ENCODE measurements around the gene DPEP1.
"Not testable (repeated sequence)": the region's sequence is repeated elsewhere in the genome, so short reads cannot be mapped to it uniquely, and the experiment has no call there.

The DPEP1 gene

DNA sequence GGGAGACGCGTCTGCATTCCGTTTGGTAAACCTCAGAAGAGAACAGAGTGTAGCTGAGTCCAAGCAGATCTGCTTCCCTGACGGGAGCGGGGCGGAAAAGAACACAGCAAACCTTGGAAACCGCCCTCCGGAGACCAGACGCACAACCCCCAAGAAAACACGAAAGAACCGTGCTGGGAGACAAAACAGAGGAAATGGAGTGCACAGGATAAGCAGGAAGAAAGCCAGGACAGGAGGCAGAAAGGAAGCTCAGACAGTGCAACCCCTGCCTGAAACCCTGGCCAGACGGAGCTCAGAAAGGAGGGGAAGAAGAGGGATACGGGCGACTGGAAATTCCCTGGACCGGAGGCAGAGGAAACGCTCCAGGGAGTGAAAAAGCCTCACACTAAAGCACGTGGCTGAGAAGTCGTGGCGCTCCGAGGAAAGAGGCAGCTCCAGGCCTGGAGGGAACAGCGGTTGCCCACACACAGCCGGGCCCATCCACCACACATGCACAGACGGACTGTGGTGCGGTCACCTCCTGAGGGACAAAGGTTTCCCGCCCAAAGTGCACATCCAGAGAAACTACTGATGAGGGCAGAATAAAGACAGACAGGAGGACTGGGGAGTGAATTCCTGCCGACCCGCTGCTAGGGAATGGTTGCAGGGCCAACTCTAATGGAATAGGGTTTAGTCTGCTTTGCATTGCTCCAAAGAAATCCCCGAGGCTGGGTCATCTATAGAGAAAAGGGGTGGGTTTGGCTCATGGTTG, 10.2 kb downstream of the DPEP1 start:
- TF ChIP-seq, protein P1, sequence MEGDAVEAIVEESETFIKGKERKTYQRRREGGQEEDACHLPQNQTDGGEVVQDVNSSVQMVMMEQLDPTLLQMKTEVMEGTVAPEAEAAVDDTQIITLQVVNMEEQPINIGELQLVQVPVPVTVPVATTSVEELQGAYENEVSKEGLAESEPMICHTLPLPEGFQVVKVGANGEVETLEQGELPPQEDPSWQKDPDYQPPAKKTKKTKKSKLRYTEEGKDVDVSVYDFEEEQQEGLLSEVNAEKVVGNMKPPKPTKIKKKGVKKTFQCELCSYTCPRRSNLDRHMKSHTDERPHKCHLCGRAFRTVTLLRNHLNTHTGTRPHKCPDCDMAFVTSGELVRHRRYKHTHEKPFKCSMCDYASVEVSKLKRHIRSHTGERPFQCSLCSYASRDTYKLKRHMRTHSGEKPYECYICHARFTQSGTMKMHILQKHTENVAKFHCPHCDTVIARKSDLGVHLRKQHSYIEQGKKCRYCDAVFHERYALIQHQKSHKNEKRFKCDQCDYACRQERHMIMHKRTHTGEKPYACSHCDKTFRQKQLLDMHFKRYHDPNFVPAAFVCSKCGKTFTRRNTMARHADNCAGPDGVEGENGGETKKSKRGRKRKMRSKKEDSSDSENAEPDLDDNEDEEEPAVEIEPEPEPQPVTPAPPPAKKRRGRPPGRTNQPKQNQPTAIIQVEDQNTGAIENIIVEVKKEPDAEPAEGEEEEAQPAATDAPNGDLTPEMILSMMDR (conservative IDR thresholded peaks at IDR 0.05; ENCODE audit: low read depth) = no peak
- POLR2A ChIA-PET (ENCODE audit: low non-redundant PET) = no interaction called here

DNA sequence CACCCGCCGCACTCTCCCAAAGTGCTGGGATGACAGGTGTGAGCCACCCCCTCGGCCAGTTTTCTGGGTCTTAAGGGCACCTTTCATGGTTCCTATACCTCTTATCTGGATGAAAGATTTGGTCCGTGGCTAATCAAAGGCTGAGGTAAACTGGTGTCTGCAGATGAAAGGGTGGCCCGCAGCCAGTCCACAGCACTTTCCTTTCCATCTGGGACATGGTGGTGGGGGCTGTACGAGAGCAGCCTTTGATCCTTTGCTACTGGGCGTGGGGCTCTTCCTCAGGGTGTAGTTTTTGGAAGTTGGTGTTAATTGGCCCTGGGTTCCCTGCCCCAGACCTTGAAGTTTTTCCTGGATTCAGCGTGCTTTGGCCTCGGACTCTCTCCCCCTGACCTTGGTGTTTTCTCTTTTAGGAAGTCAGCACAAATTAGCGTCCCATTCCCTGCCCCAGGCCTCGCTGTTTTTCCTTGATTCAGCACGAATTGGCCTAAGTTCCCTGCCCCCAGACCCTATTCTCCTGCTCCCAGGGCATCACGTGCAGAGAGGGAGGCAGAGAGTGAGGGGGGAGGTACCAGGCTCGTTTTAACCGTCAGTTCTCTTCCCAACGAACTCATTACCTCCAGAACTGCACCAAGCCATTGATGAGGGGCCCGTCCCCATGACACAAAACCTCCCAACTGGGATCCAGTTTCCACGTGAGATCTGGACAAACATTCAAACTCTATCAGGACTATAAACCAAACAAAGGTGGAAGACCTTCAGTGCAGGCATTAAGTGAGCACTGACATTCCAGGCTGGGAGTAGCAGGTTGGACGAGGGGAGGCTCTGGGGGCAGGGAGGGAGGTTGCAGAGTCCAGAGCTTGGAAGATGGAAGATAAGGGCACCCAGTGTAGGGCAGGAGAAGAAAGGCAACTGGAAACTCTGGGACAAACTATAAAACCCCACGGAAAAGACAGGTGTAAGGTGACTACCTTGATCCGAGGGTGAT, 11.6 kb downstream of the DPEP1 start:
- TF ChIP-seq, protein P1 (conservative IDR thresholded peaks at IDR 0.05; ENCODE audit: low read depth) = no peak
- CTCF ChIA-PET = no interaction called here
- POLR2A ChIA-PET (ENCODE audit: low non-redundant PET) = no interaction called here
- H3K27ac ChIP-seq = no peak overlapping the region
- DNase-seq (ENCODE audit: low spot score) = no peak

More for the DNA sequence above, 10.2 kb downstream of the DPEP1 start:
- CTCF ChIA-PET = interaction anchor here (0.8 kb wide), 1 partner anchor 10 kb away, joined by 4 read pairs; no protein-coding TSS in a partner anchor
- DNase-seq (ENCODE audit: low spot score) = no peak
- H3K27ac ChIP-seq = peak overlapping the region; percentile 31

DNA sequence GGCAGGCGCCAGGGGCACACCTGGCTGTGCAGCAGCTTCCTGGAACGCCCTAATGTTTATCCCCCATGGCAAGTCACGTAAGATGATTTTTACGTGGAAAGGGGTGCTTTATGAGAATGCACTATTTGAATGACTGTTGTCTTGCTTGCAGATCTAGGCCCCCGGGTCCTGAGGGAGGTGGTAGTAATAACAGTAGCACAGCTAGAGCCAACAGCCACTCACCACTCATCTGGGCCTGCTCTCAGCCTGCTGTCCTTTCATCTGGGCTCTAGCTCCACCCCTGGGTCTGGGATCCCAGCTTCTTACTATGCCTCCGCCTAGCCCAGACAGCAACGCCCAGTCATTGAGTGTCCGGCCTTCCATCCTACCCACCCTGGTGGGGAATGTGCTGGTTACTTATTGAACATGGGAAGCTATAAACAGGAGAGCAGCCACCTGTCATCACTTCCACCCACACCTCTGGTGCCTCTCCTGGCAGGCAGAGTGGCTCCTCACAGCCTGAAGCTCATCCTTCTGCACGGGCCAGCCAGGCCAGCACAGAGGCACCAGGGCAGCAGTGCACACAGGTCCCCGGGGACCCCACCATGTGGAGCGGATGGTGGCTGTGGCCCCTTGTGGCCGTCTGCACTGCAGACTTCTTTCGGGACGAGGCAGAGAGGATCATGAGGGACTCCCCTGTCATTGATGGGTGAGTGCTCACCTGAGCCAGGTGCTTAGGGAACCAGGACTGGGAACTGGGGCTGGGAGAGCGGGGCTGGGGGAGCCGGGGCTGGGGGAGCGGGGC, 16.6 kb downstream of the DPEP1 start:
- CTCF ChIA-PET = interaction anchor here (0.6 to 1.0 kb wide), 3 partner anchors 20 to 41 kb away, joined by 3 to 8 read pairs (median 4); no protein-coding TSS in a partner anchor
- H3K27ac ChIP-seq = no peak overlapping the region
- POLR2A ChIA-PET (ENCODE audit: low non-redundant PET) = no interaction called here
- TF ChIP-seq, protein P1 (conservative IDR thresholded peaks at IDR 0.05; ENCODE audit: low read depth) = no peak
- no peak for DNase-seq (ENCODE audit: low spot score)

DNA sequence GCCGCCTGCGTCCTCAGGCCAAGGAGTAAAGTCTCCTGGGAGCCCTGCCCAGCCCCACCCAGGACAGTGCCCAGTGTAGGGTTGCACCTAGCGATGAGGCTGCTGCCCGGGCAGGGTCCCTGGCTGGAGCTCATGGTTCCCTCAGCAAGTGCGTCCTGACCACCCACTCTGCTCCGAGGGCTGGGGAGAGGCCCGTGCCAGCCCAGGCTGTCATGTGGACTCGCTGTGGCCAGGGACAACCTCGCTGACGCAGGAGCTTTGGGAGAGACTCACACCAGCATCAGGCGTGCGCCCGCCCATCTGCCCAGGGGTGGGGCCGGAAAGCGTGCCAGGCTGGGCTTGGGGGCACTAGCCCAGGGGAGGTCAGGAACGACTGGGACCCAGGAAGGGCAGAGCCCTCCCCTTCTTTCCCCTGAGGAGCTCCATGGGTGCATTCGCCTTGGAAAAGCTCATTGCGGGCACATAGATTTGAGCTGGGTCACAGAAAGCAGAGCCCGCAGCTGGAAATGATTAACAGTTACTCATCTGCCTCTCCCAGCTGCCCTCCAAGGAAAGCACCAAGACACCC, 19.7 kb downstream of the DPEP1 start:
- DNase-seq (ENCODE audit: low spot score) = peak; percentile 78
- ChIA-PET CTCF (interaction anchor here (0.6 to 1.6 kb wide), 7 partner anchors 8 to 755 kb away, joined by 3 to 8 read pairs (median 4); no protein-coding TSS in a partner anchor), POLR2A (ENCODE audit: low non-redundant PET) (interaction anchor here (0.9 kb wide), 1 partner anchor 33 kb away, joined by 4 read pairs; no protein-coding TSS in a partner anchor)
- TF ChIP-seq, protein P1 (conservative IDR thresholded peaks at IDR 0.05; ENCODE audit: low read depth) = no peak
- H3K27ac ChIP-seq = peak overlapping the region; percentile 88

DNA sequence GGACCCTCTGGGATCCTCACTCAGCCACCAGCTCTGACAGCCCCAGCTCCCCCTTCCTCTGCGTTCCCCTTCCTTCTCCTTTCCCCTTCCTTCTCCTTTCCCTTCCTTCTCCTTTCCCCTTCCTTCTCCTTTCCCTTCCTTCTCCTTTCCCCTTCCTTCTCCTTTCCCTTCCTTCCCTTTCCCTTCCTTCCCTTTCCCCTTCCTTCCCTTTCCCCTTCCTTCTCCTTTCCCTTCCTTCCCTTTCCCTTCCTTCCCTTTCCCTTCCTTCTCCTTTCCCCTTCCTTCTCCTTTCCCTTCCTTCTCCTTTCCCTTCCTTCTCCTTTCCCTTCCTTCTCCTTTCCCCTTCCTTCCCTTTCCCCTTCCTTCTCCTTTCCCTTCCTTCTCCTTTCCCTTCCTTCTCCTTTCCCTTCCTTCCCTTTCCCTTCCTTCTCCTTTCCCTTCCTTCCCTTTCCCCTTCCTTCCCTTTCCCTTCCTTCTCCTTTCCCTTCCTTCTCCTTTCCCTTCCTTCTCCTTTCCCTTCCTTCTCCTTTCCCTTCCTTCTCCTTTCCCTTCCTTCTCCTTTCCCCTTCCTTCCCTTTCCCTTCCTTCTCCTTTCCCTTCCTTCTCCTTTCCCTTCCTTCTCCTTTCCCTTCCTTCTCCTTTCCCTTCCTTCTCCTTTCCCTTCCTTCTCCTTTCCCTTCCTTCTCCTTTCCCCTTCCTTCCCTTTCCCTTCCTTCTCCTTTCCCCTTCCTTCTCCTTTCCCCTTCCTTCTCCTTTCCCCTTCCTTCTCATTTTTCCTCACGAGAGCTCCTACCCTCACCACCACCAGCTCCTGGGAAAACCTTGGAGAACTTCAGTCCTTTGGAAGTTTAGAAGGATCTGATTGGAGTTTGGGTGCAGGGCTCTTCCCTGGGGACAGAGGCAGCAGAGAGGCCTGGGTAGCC, 21.3 kb downstream of the DPEP1 start:
- POLR2A ChIA-PET (ENCODE audit: low non-redundant PET); CTCF ChIA-PET: not testable (repeated sequence)

DNA sequence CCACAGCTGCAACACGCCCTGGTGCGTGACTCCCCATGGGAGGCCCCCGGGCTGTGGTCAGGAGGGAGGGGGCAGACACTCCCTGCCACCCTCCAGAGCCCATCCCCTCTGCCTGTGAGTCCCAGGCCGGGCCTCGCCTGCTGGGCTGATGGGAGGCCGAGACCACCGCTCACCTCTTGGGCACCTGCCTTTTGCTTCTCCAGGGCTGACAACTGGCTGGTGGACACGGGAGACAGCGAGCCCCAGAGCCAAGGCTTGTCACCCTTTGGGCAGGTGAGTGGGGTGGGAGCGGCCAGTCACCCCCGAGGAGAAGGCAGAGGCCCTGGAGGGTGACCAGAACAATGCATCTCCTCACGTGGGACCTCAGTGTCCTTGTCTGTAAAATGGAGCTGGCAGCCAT, 23.2 kb downstream of the DPEP1 start:
- ChIA-PET CTCF (no interaction called here), POLR2A (ENCODE audit: low non-redundant PET) (no interaction called here)
- no peak for DNase-seq (ENCODE audit: low spot score)
- TF ChIP-seq, protein P1 (conservative IDR thresholded peaks at IDR 0.05; ENCODE audit: low read depth) = no peak
- no peak overlapping the region for H3K27ac ChIP-seq

More for the DNA sequence above, 21.3 kb downstream of the DPEP1 start:
- not testable (repeated sequence) for H3K27ac ChIP-seq; DNase-seq (ENCODE audit: low spot score)
